Fibroblast of villous mesenchyme (primary cell): ENCODE data around the gene TMEM145. TPM values are rescaled to one million over a fixed set of nuclear protein-coding genes. Genes with fewer than 3 reads are reported as not detected.
"Not testable (repeated sequence)": the region's sequence is repeated elsewhere in the genome, so short reads cannot be mapped to it uniquely, and the experiment has no call there.

Experiments used
- DNase-seq: peaks from one replicate; pipeline ENCODE4 v3.0.0-alpha.2; 2010; ENCODE audit warnings: low read depth
- H3K4me3 ChIP-seq: 2 replicates; pipeline ENCODE4 v1.5.1; 2011; ENCODE audit warnings: low read depth, mild to moderate bottlenecking, low read length
- CTCF ChIP-seq: IDR thresholded peaks from 2 replicates; pipeline ENCODE4 v1.5.1; 2012; ENCODE audit warnings: low read depth, mild to moderate bottlenecking, low read length; ENCODE audit not compliant: insufficient read depth
- total RNA-seq: library from RNA; depleted of rRNA; stranded (reverse); fragments of >200 nt; gene quantifications from 2 replicates; pipeline ENCODE4 v1.2.3, GENCODE V29; 2012

The TMEM145 gene
- total RNA-seq, 1 donor, result not detected

- DNase-seq, result no peak
- no peak for TF ChIP-seq CTCF
- H3K4me3 ChIP-seq, result no peak overlapping the region
Measured at GRCh38 chr19:42334697-42335373, 21.7 kb downstream of the TMEM145 start.

- H3K4me3 ChIP-seq, result no peak overlapping the region
- TF ChIP-seq CTCF, result no peak
- no peak for DNase-seq
Measured at GRCh38 chr19:42335374-42335936, 22.3 kb downstream of the TMEM145 start.

- no peak for DNase-seq
- no peak overlapping the region for H3K4me3 ChIP-seq
- no peak for TF ChIP-seq CTCF
Measured at GRCh38 chr19:42335971-42336370, 22.9 kb downstream of the TMEM145 start.

GRCh38 chr19:42339126-42339860 lies 26.2 kb downstream of the TMEM145 start:
- peak; percentile 26 for DNase-seq
- not testable (repeated sequence) for H3K4me3 ChIP-seq

GRCh38 chr19:42339922-42340321 lies 26.8 kb downstream of the TMEM145 start:
- H3K4me3 ChIP-seq, DNase-seq: not testable (repeated sequence)

- no peak for DNase-seq
- peak; percentile 19 for TF ChIP-seq CTCF
- no peak overlapping the region for H3K4me3 ChIP-seq
Measured at GRCh38 chr19:42343344-42344110, 30.4 kb downstream of the TMEM145 start.

GRCh38 chr19:42344336-42344893 lies 31.3 kb downstream of the TMEM145 start:
- H3K4me3 ChIP-seq, result no peak overlapping the region
- DNase-seq, result no peak
- TF ChIP-seq CTCF, result no peak
